Left ventricle myocardium inferior (tissue), 1 donor: ENCODE results near the gene USH2A. TPM values are rescaled to one million over a fixed set of nuclear protein-coding genes. Genes with fewer than 3 reads are reported as not detected.

Source experiments
- DNase-seq: peaks from one replicate; pipeline ENCODE4 v3.0.0-alpha.2; 2020
- H3K27ac ChIP-seq: fragments of 200-600 bp; replicated peaks from 2 replicates; pipeline ENCODE4 v1.8.0; 2021
- H3K27me3 ChIP-seq: fragments of 200-600 bp; 2 replicates; pipeline ENCODE4 v1.8.0; 2021; ENCODE audit warnings: low read depth
- H3K36me3 ChIP-seq: fragments of 200-600 bp; 2 replicates; pipeline ENCODE4 v1.8.0; 2021
- H3K4me1 ChIP-seq: fragments of 200-600 bp; 2 replicates; pipeline ENCODE4 v1.8.0; 2021
- H3K4me3 ChIP-seq: fragments of 200-600 bp; 2 replicates; pipeline ENCODE4 v1.8.0; 2021; ENCODE audit warnings: mild to moderate bottlenecking, moderate library complexity
- H3K9me3 ChIP-seq: fragments of 200-600 bp; replicated peaks from 2 replicates; pipeline ENCODE4 v1.8.0; 2021
- CTCF ChIP-seq: fragments of 200-600 bp; IDR thresholded peaks from 2 replicates; pipeline ENCODE4 v1.8.0; 2021; ENCODE audit warnings: antibody characterized with exemption, mild to moderate bottlenecking, borderline replicate concordance
- intact Hi-C: fragments of 100-400 bp; cut with micrococcal nuclease; formaldehyde crosslinking; loops from one replicate; pipeline ENCODE4 v1.11.0; 2022
- total RNA-seq: library from RNA; stranded (reverse); fragmentation: NEBNext Ultra II Directional; extraction: Animal tissue kit (Norgen Biotek cat#: 25700); gene quantifications from one replicate; pipeline ENCODE4 v1.2.1, GENCODE V29; 2021
- donor health status: DM: no; HTN: yes; CAD: no; lungs with severe emphysema.

USH2A gene
- total RNA-seq, 1 donor from 2014 or later = 3.6 TPM

DNA sequence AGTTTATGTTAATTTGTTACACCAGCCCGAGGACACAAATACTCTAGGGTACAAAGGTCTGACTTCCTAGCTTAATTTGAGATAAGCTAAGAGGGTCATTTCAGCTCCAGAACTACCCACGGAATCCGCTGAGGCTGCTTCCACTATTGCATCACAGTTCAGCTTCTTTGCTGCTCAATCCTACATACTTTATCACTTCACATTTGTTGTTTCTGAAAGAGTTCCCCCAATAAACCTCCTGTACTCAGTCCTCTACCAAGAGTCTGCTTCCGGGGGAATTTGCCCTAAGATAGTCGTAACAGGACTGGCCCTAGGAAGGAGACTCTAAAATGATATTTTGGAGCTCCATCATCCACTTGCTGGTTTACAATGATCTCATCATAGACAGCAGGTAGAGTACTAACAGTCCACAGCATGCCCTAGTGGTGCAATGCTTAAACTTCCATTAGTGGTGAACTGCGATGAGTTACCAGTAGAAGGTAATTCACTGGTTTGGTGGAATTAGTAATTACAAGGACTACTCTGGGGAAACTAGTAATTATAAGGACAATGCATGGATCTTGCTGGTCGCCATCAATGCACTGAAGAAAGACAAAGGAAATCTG lies 229.3 kb downstream of the USH2A start:
- Histone ChIP-seq H3K27ac (no peak overlapping the region), H3K4me1 (no peaks in the 10 kb centered on the region), H3K36me3 (no peaks in the 10 kb centered on the region), H3K4me3 (no peak overlapping the region), H3K9me3 (no peaks in the 10 kb centered on the region), H3K27me3 (no peaks in the 10 kb centered on the region)
- no peak for TF ChIP-seq CTCF
- no peak for DNase-seq
- intact Hi-C loops = no loop called here

- H3K9me3 ChIP-seq = no peaks in the 10 kb centered on the region
- no peak overlapping the region for H3K4me3 ChIP-seq
- no peak overlapping the region for H3K27ac ChIP-seq
- intact Hi-C loops = no loop called here
- no peaks in the 10 kb centered on the region for H3K4me1 ChIP-seq
- no peak for TF ChIP-seq CTCF
- no peak for DNase-seq
- no peaks in the 10 kb centered on the region for H3K27me3 ChIP-seq
- no peaks in the 10 kb centered on the region for H3K36me3 ChIP-seq
These were observed 232.8 kb downstream of the USH2A start for GRCh38 chr1:216190438-216190837.

DNA sequence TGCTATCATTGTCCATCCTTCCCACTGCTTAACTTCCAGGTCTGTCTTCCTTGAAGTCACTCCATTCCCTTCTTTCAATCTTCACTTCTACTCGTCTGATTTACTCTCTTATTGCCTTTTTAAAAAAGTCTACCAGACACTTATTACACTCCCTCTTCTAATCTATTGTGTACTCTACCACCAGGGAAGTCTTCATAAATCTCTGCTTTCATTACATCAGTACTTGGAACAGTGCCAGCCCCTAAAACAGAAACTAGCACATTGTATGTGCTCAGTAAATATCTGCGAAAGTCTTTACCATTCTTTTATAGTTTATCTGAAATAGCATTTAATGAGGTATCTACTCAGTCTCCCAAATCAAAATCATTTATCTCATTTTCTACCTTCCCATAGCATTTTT lies 236.4 kb downstream of the USH2A start:
- Histone ChIP-seq H3K27ac (no peak overlapping the region), H3K9me3 (no peaks in the 10 kb centered on the region), H3K36me3 (no peaks in the 10 kb centered on the region), H3K27me3 (no peaks in the 10 kb centered on the region), H3K4me3 (no peak overlapping the region), H3K4me1 (no peaks in the 10 kb centered on the region)
- no peak for TF ChIP-seq CTCF
- intact Hi-C loops = no loop called here
- no peak for DNase-seq

GRCh38 chr1:216186141-216186540 lies 237.1 kb downstream of the USH2A start:
- Histone ChIP-seq H3K27me3 (no peaks in the 10 kb centered on the region), H3K4me3 (no peak overlapping the region), H3K4me1 (no peaks in the 10 kb centered on the region), H3K27ac (no peak overlapping the region), H3K36me3 (no peaks in the 10 kb centered on the region), H3K9me3 (no peaks in the 10 kb centered on the region)
- intact Hi-C loops = no loop called here
- TF ChIP-seq CTCF = no peak
- DNase-seq = no peak

DNA sequence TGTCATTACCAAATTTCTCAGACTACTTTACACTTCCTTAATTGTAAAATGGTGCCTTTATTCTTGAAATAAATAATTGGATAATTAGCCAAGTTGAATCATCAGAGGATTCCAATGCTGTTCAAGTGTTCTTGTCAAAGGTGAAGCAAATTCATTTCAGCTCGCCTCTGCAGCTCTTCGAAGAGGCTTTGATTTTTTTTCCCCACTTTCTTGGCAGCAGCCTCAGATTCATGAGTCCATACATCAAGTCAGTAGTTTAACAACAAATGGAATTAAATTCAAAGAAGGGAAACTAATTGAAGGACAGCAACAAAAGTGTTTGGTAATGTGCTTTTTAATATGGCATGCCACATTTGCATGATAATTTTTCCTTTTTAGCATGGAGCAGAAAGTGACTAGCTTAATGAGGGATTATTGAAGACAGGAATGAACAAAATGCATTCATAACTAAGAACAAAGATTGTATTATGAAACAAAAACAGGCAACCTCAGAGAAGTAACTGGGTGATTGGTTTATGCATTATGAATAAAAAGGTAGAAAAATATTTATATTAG lies 239.0 kb downstream of the USH2A start:
- no peaks in the 10 kb centered on the region for H3K4me1 ChIP-seq
- TF ChIP-seq CTCF = no peak
- H3K9me3 ChIP-seq = no peaks in the 10 kb centered on the region
- DNase-seq = no peak
- H3K27ac ChIP-seq = no peak overlapping the region
- H3K4me3 ChIP-seq = no peak overlapping the region
- intact Hi-C loops = no loop called here
- no peaks in the 10 kb centered on the region for H3K36me3 ChIP-seq
- H3K27me3 ChIP-seq = no peaks in the 10 kb centered on the region
